ENCODE data around the gene COG1. TPM values are rescaled to one million over a fixed set of nuclear protein-coding genes. Genes with fewer than 3 reads are reported as not detected.

The COG1 gene
- total and polyA plus RNA-seq, 10 donors: 8.9 to 48.8 (median 32.2) TPM

GRCh38 chr17:73187203-73187769, 5.6 kb upstream of the COG1 start:
- intact Hi-C loops (cut with DNase I; ENCODE audit: low total_unique reads): no loop called here
- no peak overlapping the region for H3K4me3 ChIP-seq
- TF ChIP-seq POLR2A (IDR thresholded peaks at IDR 0.05): no peak
- no peak for TF ChIP-seq POLR2AphosphoS5 (IDR thresholded peaks at IDR 0.05)
- TF ChIP-seq CTCF (IDR thresholded peaks at IDR 0.05 in 8 of 11, conservative IDR thresholded peaks at IDR 0.05 in 3 of 11): no peak
- no peak for DNase-seq
- H3K36me3 ChIP-seq: no peaks in the 10 kb centered on the region
- peak overlapping the region in 1 of 8 donors; percentile 6 for H3K27ac ChIP-seq
- H3K9me3 ChIP-seq: no peaks in the 10 kb centered on the region
- H3K27me3 ChIP-seq (replicated peaks in 1 of 7): no peaks in the 10 kb centered on the region
- H3K4me1 ChIP-seq: peaks cover 9 to 28% (median 16%) of the 10 kb centered on the region in 6 donors
- 83 to 86% (median 86%) methylated on average over 9 of the region's 9 CpGs for WGBS, 5 donors

DNA sequence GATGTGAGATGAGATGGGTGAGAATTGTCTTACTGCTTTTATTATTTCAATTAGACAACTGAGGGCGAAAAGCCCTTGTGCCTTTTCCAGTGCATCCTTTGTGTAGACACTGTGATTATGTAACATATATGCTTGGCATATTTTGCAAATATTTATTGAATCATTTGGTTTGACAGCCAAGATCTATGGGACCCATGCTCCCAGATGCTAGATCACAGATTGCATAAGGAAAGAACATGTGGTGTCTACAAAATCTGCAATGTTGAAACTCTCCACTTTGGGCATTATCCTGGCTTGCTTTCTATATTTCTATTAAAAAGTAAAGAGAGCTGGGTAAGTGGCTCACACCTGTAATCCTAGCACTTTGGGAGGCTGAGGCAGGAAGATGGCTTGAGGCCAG, 4.8 kb upstream of the COG1 start:
- DNase-seq: no peak
- intact Hi-C loops (cut with DNase I; ENCODE audit: low total_unique reads): no loop called here
- H3K4me3 ChIP-seq: no peak overlapping the region
- no peaks in the 10 kb centered on the region for H3K9me3 ChIP-seq
- H3K27me3 ChIP-seq (replicated peaks in 1 of 7): no peaks in the 10 kb centered on the region
- no peak overlapping the region for H3K27ac ChIP-seq
- peaks cover 9 to 29% (median 15%) of the 10 kb centered on the region in 6 donors for H3K4me1 ChIP-seq
- WGBS, 5 donors: 90 to 98% (median 96%) methylated on average over 1 of the region's 1 CpG
- no peaks in the 10 kb centered on the region for H3K36me3 ChIP-seq
- TF ChIP-seq POLR2AphosphoS5 (IDR thresholded peaks at IDR 0.05) (no peak), POLR2A (IDR thresholded peaks at IDR 0.05) (no peak), CTCF (IDR thresholded peaks at IDR 0.05 in 8 of 11, conservative IDR thresholded peaks at IDR 0.05 in 3 of 11) (no peak)

- Histone ChIP-seq H3K4me1 (peaks cover 13 to 32% (median 23%) of the 10 kb centered on the region in 6 donors), H3K36me3 (no peaks in the 10 kb centered on the region), H3K27ac (no peak overlapping the region), H3K27me3 (replicated peaks in 1 of 7) (no peaks in the 10 kb centered on the region), H3K9me3 (no peaks in the 10 kb centered on the region), H3K4me3 (no peak overlapping the region)
- intact Hi-C loops (cut with DNase I; ENCODE audit: low total_unique reads): no loop called here
- 71 to 81% (median 79%) methylated on average over 6 of the region's 6 CpGs for WGBS, 5 donors
- no peak for DNase-seq
- peak in 2 of 11 experiments; percentile 24 to 41 for TF ChIP-seq CTCF (IDR thresholded peaks at IDR 0.05 in 8 of 11, conservative IDR thresholded peaks at IDR 0.05 in 3 of 11)
- TF ChIP-seq POLR2AphosphoS5 (IDR thresholded peaks at IDR 0.05): no peak
- no peak for TF ChIP-seq POLR2A (IDR thresholded peaks at IDR 0.05)
Measured at GRCh38 chr17:73189417-73190099, 3.3 kb upstream of the COG1 start.

DNA sequence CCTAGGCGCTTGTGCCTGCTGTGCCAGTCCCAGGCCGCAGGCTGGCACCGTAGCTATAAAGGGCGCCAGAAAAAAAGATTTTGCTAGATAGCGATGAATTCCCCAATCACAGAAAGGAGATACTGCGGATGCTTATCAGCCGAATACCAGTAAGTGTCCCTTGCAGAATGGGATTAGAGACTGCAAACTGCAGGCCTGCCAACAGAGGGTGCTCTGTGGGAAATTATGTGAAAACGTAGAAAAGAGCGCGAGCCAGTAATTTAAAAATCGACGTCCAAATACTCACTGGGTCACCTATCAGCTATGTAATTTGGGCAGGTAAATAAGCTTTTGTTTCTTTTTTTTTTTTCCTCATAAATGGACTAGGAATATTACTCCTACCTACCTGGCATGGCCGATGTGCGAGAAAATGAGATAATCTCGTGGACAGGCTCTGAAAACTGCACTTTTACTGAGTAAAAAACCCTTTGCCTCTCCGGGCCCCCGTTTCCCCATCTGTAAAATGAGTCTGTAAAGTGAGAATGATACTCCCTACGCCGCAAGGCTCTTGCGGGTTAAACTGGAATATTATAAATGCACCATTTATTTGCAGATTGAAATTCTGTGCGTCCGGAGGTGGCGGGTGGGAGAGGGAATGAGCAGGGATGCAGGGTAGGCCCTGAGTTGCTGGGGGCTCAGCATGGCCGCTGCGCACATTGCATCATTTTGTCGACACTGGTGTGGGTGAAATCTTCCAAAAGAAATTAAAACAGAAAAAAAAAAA, 1.2 kb upstream of the COG1 start:
- Histone ChIP-seq H3K4me3 (peak overlapping the region; percentile 73 to 97 (median 84)), H3K27ac (peak overlapping the region; percentile 70 to 94 (median 90)), H3K9me3 (no peaks in the 10 kb centered on the region), H3K36me3 (peaks cover 0 to 7% (median 2%) of the 10 kb centered on the region in 6 donors), H3K4me1 (peaks cover 13 to 43% (median 28%) of the 10 kb centered on the region in 6 donors), H3K27me3 (replicated peaks in 1 of 7) (no peaks in the 10 kb centered on the region)
- TF ChIP-seq POLR2A (IDR thresholded peaks at IDR 0.05): no peak
- TF ChIP-seq CTCF (IDR thresholded peaks at IDR 0.05 in 8 of 11, conservative IDR thresholded peaks at IDR 0.05 in 3 of 11): peak; percentile 54 to 92 (median 83)
- DNase-seq: no peak
- 6 to 12% (median 7%) methylated on average over 26 of the region's 26 CpGs for WGBS, 5 donors
- intact Hi-C loops (cut with DNase I; ENCODE audit: low total_unique reads): no loop called here
